CD4-positive, alpha-beta T cell treated with Interleukin-6 for 4 hours (primary cell): ENCODE results near the gene SNAI3.

Source experiments
- DNase-seq: peaks from one replicate; pipeline ENCODE4 v3.0.0-alpha.2; 2020; ENCODE audit warnings: mixed read lengths

Gene SNAI3

DNA sequence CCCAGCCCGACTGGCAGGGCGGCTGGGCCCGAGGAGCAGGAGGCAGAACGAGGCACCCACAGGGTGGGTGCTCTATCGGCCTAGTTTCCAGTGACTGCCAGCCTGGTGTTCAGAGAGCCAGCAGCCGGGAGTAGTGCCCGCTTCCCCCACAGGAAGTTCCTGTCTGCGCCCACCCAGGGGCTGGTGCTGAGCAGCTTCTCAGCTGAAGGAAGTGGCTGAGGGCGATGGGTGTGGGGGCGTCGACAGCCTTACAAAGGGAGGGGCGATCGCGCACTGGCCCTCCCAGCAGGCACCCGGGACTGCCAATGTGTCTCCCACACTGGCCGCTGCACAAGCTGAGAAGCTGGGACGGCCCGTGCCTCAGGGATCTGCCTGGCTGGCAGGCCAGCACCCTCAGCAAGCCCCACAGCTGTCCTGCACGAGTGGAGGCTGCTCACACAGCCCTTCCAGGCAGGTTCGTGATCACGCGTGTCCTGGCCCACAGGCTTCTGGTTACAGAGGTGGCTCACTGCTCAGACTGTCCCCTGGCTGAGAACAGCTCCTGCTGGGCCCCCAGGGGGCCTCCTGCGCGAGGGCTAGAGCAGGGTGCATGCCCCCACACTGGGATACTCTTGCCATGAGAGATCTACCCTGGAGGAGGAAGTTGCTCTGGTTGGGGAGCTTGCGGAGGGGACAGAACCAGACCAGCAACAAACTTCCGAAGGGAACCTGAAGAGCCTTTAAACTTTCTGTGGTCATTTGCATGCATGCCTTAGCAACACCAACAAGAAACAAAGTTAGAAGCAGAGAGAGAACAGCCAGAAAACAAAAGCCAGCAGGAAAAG, 17.4 kb upstream of the SNAI3 start:
- DNase-seq = peak; percentile 88

DNA sequence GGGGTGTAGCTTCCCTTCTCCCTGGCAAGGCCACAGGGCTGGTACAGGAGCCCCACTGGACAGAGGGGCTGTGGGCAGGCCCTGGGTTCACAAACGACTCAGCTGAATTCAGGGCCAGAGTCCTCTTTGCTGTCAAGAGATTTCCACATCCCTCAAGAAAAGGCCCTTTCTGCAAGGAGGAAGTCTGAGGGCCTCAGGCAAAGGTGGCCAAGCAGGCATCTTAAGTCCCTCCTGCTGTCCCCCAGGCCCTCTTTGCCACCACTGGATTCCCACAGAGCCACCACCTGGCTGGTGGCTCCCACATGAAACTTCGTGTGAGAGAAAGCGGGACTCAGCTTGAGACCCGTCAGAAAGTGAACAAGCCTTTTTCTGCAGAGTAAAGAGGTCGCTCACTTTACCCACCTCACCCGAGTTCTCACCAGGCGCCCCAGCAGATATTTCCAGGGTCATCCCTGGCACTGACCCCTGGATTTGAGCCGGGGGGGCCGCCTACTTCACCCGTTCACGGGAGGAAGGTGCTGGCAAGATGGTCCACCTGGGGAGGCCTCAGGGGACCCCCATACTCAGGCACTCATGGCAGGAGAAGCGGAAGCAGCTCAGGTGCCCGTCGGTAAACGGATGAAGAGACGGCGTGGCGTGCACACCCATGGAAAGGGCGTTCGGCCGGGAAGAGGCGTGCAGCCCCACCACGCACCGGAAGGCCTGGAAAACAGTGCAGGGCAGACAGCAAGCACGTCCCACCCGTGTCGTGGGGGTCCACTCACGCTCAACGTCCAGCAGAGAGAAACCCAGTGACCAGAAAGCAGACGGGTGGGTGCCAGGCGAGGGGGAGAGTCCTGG, 16.3 kb upstream of the SNAI3 start:
- DNase-seq = peak; percentile 35

DNA sequence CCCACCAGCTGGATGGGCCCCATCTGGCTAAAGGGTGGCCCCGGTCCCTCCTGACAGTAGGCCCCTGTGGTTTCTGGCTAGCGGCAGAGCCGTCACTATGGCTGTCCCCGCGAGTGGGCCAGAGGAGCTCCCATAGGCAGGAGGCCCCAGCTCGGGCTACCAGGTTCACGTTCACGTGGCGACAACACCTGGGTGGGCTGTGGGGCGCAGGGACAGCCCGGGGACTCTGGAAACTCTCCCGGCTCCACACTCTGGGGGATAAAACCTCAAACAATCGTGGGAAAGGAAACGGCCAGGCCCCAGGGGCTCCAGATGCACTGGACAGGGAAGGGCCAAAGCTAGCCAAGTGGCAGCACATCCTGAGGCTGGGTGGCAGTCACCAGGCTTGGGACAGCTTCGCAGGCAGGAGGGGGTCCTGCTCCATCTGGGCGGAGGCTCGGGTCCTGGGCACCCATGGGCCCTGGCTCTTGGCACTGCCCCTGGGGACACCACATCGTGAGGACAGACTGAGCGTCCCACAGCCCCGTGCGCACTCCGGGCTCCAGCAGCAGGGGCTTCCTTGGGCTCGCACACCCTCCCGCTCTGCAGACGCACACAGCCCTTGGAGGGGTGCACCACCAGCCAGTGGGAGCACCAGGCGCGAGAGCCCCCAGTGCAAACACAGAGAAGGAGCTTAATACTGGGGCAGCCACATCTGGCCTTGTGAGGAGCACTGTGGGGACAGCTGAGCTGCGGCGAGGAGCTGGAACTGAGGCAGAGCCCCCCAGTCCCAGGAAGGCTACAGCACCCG, 15.5 kb upstream of the SNAI3 start:
- DNase-seq = peak; percentile 39

DNA sequence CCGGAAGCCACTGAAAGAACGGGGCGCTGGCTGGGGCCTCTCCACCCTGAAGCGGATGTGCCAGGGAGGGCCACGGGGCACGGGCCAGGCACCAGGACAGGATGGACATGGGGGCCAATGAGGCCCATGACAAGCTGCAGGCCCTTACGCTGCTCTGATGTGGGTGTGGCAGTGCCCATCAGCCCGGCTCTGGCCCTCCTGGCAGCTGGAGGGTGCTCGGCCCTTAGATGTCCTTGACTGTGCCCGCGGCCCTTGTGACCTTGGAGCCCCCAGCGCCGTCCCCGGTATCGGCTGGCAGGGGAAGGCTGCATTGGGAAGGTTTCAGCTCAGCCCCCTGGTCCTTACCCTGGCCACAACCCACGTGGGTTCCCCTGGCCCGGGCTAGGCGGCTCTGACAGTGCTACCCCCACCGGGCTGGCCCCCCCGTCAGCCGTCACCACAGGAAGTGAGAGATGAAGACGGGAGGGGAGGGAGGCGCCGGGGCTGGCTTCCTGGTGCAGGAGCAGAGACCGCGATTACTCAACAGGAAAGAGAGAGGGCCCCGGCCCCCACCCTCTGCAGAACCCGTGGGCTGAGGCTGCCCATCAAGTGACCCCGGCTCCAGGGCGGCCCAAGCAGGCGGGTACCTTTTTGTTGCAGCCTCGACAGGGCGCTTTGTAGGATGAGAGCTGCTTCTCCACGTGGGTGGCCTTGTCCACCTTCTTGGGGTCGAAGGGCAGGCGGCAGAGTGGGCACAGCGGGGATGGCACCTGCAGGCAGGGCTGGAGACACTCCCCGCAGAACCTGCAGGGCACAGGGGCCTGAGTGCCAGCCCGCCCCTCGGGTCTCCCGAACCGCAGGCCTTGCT, 14.6 kb upstream of the SNAI3 start:
- DNase-seq = peak; percentile 98

DNA sequence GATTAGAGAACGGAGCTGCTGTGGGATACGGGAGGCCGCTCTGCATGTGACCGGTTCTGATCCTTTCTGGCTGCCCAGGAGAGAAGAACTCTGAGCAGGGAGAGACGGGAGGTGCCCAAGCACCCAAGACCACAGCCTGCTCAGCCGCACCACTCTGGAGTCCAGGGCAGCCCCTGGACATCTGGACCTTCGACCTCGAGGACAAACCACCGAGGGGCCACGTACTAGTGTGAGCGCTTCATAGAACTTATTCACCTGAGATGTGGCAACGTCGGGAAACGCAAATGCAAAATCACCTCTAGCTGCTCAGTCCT, 14.0 kb upstream of the SNAI3 start:
- no peak for DNase-seq

DNA sequence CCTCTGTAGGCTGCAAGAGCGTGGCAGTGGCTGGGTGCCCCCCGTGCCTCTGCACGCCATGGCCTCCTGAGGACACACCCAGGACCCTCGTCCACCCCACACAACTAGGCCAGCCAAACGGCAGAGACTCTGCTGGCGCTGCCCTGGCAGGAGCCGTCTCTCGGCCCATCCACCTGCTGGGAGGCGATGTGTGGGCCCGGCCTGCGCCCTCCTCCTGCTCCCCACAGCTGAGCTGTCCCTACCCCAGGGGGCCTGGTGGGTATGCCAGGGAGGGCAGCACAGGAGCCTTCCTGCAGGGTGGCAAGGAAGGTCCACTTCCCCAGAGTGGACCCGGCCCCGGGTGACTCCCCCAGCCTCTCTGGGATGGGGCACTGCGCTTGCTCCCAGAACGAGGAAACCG, 12.9 kb upstream of the SNAI3 start:
- no peak for DNase-seq

DNA sequence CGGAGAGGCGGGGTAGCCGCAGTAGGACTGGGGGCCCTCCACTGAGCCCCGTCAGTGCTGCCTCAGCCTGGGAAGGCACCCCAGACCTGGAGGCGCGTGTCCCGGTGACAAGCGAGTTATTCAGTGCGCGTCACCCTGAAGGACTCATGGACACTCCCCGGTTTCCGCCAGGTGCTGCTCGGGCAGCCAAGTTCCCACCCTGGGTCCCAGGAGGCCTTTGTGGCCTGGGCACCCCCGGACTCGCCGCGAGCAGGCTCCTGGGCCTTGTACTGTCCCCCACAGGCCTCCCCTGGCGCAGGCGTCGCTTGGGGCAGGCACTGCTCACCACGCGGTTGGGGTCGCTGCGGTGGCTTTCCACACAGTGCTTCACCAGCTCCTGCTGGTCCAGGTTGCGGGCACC, 12.3 kb upstream of the SNAI3 start:
- DNase-seq = no peak

DNA sequence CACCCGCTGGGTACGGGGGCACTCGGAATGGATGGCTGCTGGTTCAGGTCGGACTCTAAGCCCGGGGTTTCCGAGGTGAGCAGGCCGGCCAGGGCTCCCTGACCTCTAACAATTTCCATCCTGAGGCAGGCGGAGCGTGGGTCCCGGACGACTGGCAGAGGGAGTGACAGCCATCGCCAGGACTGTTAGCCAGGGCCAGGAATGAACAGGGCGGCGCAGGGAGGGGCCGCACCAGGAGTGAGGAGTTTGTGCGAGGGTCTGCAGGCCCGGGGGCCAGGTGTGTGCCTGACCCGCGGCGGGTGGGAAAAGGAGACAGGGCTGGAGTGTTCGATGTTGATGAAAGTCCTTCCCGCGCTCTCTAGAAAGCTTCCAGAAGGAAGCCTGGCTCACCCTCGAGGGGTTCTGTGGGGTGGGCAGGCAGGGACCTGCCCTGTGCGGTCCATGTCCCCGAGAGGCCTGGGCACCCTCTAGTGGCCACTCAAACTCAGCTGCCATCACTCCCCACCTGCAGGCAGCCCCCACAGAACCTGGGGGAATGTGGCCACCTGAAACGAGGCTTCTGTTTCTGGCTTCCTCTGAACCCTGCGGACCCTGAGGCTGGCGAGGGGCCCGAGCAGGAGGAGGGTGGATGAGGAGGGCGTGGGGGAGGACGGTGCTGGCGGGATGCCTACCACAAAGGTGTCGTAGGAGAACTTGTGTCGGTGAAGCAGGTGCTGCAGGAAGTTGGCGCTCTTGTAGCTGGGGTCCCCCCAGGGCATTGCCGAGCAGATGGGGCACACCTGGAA, 11.7 kb upstream of the SNAI3 start:
- peak; percentile 57 for DNase-seq

DNA sequence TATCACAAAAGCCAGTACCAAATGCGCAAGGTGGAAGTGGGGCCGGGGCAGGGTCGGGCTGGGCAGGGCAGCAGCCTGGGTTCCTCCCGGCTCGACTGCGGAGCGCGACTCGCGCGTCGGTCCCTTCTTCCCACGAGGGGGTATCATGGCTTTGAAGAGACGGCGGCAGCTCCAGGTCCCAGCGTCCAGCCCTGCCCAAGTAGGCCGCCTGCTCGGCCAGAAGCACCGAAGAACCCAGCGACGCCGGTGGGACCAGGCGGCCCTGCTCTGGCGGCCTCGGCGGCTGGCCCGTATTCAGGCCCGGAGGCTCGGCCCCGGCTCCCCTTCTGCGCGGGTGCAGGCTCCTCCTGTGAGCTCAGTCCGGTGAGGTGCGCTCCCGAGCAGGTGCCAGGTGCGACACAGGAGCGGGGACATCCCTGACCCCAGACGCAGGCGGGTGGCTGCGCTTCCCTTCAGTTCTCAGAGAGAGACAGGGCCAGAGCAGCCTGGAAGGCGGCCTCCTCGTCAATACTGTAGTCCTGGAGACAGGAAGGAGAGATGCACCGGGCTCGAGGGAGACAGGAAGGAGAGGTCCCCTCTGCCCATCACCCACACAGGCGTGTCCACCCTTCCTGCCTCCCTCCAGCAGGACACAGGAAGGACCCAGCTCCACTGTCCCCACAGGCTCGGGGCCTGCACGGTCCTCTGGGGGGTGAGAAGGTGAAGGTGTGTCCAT, 11.0 kb upstream of the SNAI3 start:
- DNase-seq = no peak

DNA sequence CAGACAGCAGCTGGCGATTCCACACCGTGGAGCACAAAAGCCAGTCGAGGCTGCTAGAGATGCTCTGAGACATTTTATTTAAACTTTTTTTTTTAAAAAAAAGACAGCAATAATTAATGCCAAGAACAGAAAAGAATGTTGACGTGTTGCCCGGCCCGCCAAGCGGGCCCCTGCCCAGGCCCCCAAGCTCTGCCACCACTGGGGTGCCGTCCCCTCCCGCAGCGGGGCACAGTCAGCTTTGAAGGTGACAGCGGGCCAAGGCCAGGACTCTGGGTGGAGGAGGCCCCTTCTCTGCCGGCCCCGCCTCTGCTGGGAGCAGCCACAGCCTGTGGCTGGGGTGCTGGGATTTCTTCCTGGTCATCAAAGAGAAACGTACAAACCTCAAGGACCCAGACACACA, 10.1 kb upstream of the SNAI3 start:
- no peak for DNase-seq

DNA sequence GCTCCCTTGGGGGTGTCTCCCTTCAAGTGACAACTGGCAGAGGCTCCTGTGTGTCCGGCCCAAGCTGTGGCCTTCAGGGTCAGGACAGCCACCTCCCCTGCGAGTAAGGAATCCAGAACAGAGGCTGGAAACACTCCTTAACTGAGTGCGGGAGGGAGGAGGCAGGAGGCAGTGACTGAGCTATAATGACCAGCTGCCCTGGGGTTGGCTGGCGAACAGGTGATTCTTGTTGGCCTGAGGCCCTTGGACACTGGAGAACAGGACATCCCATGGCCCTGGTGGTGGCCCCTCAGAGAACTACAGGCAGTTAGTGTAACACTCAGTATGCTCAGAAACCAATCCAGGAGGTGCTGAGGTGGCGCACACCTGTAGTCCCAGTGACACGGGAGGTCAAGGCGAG, 9.4 kb upstream of the SNAI3 start:
- no peak for DNase-seq

DNA sequence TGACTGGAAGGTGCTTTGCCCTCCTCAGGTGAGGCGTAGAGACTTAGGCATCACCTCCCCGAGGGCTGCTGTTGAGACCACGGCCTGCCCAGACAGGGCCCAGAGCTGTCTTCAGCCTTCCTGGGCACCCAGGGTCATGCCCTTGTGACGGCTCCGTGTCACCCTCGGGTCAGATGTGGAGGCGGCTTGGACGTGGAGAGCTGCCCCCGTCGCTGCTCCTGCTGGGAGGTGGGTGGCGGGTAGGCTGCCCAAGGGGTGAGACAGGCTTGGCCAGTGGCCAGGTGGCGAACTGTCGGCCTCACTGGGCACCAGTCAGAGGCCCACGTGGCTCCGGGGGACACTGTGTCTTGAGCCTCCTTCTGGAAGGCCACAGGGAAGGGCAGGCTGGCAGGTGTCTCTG, 8.9 kb upstream of the SNAI3 start:
- DNase-seq = no peak

DNA sequence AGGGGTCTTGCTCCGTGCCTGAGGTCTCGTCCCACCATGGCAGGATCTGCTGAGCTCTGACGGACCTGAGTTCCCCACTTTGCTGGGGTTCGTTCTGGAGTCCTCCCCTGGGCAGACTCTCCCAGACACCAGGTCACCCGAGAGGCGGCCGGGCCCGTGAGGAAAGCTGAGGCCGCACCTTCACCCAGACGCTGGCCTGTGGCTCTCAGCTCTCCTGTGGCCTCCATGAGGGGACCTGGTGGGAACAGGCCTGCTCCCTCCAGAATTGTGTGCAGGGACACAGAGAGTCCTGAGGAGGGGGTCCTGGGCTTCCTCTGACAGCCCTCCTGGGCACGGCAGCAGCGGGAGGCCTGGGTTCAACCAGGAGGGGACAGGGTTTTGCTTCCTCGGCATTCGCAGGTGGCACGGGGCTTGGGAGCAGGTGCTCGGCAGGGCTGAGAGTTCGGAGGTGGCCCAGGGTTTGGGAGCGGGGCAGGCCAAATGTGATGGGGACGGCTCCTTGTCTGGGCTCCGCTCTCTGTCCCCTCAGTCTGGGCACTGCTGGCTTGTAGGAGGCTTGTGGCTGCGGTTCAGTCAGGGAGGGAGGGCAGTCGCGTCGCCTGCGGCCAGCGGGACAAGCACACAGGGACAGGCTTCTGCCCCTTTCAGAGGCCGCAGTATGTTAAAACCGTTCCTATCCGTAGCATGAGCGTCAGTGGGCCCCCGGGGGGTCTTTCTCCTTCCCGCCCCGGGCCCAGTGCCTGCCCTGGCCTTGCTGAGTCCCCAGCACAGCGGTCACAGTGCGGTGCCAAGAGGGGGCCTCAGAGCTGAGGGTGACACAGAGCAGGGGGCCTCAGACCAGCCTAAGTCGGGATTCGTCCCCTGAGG, 8.1 kb upstream of the SNAI3 start:
- DNase-seq = no peak

DNA sequence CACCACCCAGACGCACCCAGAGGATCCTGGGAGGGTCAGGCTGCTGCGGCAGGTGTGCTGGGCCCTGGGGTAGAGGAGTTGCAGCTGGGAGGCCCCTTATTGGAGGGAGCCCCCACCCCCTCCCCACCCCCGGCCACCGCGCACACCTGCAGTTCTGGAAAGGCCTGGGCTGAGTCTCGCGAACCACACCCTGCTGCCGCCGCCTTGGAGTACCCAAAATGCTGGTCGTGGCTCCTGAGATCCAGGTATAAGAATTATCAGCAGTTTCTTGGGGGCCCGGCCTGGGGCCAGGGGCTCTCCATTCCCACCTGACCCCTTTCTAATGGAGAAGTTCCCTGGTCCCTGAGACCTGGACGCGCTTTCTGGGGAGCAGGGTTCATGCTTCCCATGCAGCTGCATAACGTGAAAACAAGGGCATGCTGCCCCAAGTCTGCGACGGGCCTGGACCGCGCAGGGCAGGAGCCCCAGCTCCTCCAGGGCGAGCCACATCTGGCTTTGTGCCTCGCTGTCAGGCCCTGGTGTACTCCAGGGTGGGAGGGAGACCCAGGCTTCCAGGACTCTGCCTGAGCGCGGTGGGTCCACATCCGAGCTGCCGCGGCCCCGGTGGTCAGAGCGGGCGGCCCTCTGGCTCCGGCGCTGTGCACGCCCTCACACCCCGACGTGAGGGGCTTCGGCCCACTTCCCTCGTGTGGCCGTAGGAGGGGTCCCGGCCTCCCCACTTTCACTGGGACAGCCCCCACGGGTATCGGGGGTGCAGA, 7.3 kb upstream of the SNAI3 start:
- no peak for DNase-seq

DNA sequence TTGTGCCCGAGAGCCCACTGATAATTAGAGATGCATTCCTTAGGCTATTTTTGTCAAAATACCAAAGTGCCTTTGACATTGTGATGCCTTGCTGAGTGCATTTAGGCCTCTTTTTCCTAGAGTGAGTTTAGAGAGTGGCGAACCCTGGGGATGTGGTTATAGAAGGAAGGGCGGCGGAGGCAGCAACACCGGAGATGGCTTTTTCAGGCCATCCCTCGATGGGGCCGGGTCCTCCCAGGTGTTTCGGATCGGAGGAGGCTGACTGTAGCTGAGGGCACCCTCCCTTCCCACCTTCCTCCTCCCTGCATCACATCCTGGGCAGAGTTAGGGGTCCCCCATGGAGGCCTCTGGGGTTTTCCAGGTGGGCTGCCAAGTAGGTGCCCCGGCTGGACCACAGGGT, 6.6 kb upstream of the SNAI3 start:
- DNase-seq = peak; percentile 36

DNA sequence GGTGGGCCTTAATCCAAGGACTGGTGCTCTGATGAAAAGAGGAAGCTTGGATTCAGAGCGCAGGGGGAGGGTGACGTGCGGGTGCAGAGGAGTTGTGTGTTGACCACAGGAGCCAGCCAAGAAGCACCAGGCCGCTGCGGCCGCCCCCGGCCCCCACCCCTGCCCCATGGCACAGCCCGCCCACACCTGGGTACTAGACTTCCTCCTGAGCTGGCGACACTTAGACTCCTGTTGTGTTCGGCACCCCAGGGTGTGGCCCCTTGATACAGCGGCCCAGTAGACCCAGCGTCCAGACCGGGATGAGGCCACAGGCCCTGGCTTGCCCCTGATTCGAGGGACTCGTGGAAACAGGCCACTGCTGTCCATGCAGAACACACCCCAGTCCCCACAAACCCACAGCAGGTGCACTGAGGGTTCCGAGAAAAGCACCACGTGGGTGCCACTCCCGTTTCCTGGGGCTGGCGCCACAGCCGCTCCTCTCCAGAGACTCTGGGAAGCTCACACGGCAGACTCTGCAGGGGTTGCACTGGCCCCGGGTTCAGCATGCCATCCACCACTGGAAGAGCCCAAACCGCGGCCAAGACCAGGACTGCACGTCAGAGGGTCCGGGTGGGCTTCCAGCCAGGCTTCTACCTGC, 5.7 kb upstream of the SNAI3 start:
- peak; percentile 57 for DNase-seq

DNA sequence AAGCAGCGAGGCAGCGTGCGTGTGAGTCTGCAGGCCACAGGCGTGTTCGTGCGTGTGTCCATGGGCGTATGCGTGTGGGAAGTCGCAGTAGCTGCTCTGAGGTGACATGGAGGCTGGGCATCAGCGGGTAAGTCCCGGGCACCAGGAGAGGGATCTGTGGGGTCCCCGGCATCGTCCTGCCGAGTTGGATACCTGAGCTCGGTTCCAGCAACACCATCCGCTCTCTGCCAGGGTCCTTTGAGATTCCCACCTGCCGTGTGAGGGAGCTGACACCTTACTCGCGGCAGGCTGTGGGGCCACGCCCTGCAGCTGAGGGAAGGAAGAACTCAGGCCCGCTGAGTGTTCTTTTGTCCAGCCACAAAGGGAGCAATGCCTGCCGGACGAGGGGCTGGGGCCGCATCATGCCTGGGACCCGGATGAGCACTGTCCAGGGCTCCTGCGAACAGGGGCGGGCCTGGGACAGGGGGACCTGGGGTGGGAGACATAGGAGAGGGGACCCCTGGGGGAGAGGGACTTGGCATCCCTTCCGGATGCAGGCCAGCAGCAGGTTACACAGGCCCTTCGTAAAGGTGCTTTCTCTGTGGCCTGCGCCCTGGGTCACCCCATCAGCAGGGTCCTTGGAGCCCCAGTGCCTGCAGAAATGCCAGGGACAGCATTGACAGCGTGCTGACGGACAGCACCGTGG, 5.0 kb upstream of the SNAI3 start:
- DNase-seq = no peak
